PC-3 (cell line): ENCODE results near the gene KIAA0513.

Experiments
- CTCF ChIP-seq: fragments of 300-600 bp; sonication (generic); conservative IDR thresholded peaks from 2 replicates; pipeline ENCODE4 v1.5.1; 2017; ENCODE audit warnings: antibody characterized with exemption, low read depth, mild to moderate bottlenecking, low read length
- EZH2 ChIP-seq: fragments of 300-600 bp; sonication (generic); IDR thresholded peaks from one replicate; pipeline ENCODE4 v1.6.1; 2017; ENCODE audit warnings: antibody characterized with exemption, mild to moderate bottlenecking, low read length; ENCODE audit not compliant: unreplicated experiment

- TF ChIP-seq EZH2 (no peak), CTCF (no peak)
Observed at GRCh38 chr16:84999857-85000480, 27.6 kb upstream of the KIAA0513 start.
